ENCODE data around the gene ZNF468.
"Not testable (repeated sequence)": the region's sequence is repeated elsewhere in the genome, so short reads cannot be mapped to it uniquely, and the experiment has no call there.

ZNF468 gene

DNA sequence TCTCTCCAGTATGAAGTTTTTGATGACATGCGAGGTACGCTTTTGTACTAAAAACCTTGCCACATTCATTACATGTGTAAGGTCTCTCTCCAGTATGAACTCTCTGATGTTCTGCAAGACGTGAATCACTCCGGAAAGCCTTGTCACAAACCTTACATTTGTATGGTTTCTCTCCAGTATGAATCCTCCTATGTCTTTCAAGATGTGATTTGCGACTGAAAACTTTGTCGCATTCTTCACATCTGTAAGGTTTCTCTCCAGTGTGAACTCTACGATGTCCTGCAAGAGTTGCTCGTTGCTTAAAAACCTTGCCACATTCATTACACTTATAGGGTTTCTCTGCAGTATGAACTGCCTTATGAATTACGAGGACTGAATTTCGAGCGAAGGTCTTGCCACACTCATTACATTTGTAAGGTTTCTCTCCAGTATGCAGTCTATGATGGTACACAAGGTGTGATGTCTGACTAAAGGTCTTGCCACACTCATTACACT lies 23.5 kb upstream of the ZNF468 start:
- H3K27ac ChIP-seq (ENCODE audit: low read depth, low read length) = no peak overlapping the region
- H3K27me3 ChIP-seq (ENCODE audit: control insufficient read depth, insufficient read depth, low read length) = no peaks in the 10 kb centered on the region
- no peak overlapping the region for H3K9ac ChIP-seq (ENCODE audit: low read depth, low read length)
- H3K4me1 ChIP-seq (ENCODE audit: control insufficient read depth, insufficient read depth, low read length) = no peaks in the 10 kb centered on the region
- H3K36me3 ChIP-seq (ENCODE audit: control insufficient read depth, insufficient read depth, low read length) = peaks cover 75% of the 10 kb centered on the region
- H3K9me3 ChIP-seq (ENCODE audit: control insufficient read depth, insufficient read depth, low read length) = no peaks in the 10 kb centered on the region
- no peak overlapping the region for H3K4me3 ChIP-seq (ENCODE audit: low read depth, low read length)

DNA sequence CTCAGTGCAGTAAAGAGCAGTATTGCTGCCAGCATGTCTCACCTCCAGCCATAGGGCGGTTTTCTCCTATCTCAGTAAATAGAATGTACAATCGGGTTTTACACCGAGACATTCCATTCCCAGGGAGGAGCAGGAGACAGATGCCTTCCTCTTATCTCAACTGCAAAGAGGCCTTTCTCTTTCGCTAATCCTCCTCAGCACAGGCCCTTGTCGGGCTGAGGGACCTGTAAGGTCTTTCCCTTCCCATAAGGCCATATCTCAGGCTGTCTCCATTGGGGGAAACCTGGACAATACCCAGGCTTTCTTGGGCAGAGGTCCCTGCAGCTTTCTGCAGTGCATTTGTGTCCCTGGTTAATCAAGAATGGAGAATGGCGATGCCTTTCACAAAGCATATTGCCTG lies 15.6 kb upstream of the ZNF468 start:
- H3K4me1 ChIP-seq (ENCODE audit: control insufficient read depth, insufficient read depth, low read length); H3K9ac ChIP-seq (ENCODE audit: low read depth, low read length); H3K36me3 ChIP-seq (ENCODE audit: control insufficient read depth, insufficient read depth, low read length); H3K27me3 ChIP-seq (ENCODE audit: control insufficient read depth, insufficient read depth, low read length); H3K27ac ChIP-seq (ENCODE audit: low read depth, low read length); H3K9me3 ChIP-seq (ENCODE audit: control insufficient read depth, insufficient read depth, low read length); H3K4me3 ChIP-seq (ENCODE audit: low read depth, low read length): not testable (repeated sequence)

DNA sequence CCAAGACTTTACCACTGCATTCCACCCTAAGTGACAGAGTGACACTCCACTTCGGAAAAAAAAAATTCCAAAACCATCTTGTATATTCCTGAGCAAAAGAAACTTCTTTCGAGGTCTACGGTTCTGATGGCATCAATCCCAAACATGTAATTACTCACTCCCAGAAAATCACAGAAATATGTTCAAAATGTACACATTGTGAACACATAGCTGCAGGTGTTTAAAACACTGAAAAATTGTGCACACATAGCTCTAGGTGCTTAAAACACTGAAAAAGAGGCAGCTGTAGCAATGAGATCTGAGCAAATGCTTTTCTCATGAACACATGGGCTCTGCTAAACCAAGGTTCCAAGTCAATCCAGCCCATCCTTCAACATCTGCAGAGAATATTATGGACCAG lies 14.0 kb upstream of the ZNF468 start:
- Histone ChIP-seq H3K4me1 (ENCODE audit: control insufficient read depth, insufficient read depth, low read length) (no peaks in the 10 kb centered on the region), H3K9ac (ENCODE audit: low read depth, low read length) (no peak overlapping the region), H3K36me3 (ENCODE audit: control insufficient read depth, insufficient read depth, low read length) (no peaks in the 10 kb centered on the region), H3K9me3 (ENCODE audit: control insufficient read depth, insufficient read depth, low read length) (no peaks in the 10 kb centered on the region), H3K27me3 (ENCODE audit: control insufficient read depth, insufficient read depth, low read length) (no peaks in the 10 kb centered on the region), H3K4me3 (ENCODE audit: low read depth, low read length) (no peak overlapping the region), H3K27ac (ENCODE audit: low read depth, low read length) (no peak overlapping the region)

DNA sequence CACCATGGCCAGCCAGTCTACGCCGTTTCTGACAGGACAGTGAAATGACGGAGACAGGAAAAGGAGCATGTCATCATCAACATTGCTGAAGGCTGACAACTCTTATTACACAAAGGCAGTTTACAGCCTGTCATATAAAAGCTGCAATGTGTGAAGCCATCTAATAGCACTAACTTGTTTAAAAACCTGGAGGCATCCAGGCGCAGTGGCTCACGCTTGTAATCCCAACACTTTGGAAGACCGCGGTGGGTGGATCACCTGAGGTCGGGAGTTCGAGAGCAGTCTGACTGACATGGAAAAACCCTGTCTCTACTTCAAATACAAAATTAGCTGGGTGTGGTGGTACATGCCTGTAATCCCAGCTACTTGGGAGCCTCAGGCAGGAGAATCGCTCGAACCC lies 10.6 kb upstream of the ZNF468 start:
- not testable (repeated sequence) for H3K9ac ChIP-seq (ENCODE audit: low read depth, low read length); H3K27ac ChIP-seq (ENCODE audit: low read depth, low read length); H3K9me3 ChIP-seq (ENCODE audit: control insufficient read depth, insufficient read depth, low read length); H3K4me3 ChIP-seq (ENCODE audit: low read depth, low read length); H3K4me1 ChIP-seq (ENCODE audit: control insufficient read depth, insufficient read depth, low read length); H3K27me3 ChIP-seq (ENCODE audit: control insufficient read depth, insufficient read depth, low read length); H3K36me3 ChIP-seq (ENCODE audit: control insufficient read depth, insufficient read depth, low read length)

DNA sequence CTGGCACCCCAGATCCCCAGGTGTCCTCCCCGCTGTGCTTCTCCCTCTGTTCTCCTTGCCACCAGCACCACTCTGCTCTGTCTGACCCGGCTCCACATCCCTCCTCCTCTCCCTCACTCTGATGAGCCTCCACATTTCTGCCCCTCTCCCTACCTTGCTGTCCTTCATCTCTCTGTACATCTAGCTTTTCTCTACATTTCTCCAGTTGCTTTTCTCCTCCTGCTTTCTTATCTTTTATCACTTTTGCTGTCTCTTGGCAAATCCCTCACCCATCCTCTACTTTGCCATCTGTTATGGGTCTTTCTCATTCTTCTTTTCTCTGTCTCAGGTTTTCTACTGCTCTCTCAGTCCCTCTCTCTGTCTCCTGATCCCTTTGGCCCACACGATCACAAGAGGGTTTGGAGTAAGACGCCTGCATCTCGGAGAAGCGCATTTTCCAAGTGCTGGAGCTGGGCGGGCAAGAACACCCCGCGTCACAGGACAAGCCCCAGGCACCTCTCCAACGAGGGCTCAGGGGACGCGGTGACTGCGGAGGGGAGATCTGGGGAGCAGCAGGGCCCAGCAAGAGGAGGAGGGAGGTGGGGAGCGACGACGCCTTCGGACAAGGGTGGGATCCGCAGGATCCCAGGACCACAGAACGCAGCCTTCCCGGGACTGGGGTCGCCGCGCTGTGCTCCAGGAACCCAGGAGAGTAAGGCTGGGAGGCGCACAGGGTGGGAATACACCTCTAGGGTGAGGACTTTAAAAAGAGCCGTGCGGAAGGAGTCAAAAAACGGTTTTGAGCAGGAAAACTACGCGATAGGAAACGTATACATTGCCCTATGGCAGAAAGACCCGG lies 660 bp downstream of the ZNF468 start:
- not testable (repeated sequence) for H3K27me3 ChIP-seq (ENCODE audit: control insufficient read depth, insufficient read depth, low read length); H3K9me3 ChIP-seq (ENCODE audit: control insufficient read depth, insufficient read depth, low read length); H3K4me1 ChIP-seq (ENCODE audit: control insufficient read depth, insufficient read depth, low read length); H3K9ac ChIP-seq (ENCODE audit: low read depth, low read length); H3K27ac ChIP-seq (ENCODE audit: low read depth, low read length)
- peak overlapping the region; percentile 98 for H3K4me3 ChIP-seq (ENCODE audit: low read depth, low read length)
- H3K36me3 ChIP-seq (ENCODE audit: control insufficient read depth, insufficient read depth, low read length) = peaks cover 19% of the 10 kb centered on the region

DNA sequence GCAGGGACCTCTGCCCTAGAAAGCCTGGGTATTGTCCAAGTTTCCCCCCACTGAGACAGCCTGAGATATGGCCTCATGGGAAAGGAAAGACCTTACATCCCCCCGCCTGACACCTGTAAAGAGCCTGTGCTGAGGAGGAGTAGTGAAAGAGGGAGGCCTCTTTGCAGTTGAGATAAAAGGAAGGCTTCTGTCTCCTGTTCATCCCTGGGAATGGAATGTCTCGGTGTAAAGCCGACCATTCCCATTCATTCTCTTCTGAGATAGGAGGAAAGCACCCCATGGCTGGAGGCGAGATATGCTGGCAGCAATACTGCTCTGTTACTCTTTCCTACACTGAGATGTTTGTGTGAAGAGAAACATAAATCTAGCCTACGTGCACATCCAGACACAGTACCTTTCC lies 10.1 kb downstream of the ZNF468 start:
- H3K27ac ChIP-seq (ENCODE audit: low read depth, low read length); H3K4me1 ChIP-seq (ENCODE audit: control insufficient read depth, insufficient read depth, low read length); H3K27me3 ChIP-seq (ENCODE audit: control insufficient read depth, insufficient read depth, low read length); H3K9ac ChIP-seq (ENCODE audit: low read depth, low read length); H3K4me3 ChIP-seq (ENCODE audit: low read depth, low read length); H3K9me3 ChIP-seq (ENCODE audit: control insufficient read depth, insufficient read depth, low read length): not testable (repeated sequence)
- H3K36me3 ChIP-seq (ENCODE audit: control insufficient read depth, insufficient read depth, low read length) = peaks cover 87% of the 10 kb centered on the region

DNA sequence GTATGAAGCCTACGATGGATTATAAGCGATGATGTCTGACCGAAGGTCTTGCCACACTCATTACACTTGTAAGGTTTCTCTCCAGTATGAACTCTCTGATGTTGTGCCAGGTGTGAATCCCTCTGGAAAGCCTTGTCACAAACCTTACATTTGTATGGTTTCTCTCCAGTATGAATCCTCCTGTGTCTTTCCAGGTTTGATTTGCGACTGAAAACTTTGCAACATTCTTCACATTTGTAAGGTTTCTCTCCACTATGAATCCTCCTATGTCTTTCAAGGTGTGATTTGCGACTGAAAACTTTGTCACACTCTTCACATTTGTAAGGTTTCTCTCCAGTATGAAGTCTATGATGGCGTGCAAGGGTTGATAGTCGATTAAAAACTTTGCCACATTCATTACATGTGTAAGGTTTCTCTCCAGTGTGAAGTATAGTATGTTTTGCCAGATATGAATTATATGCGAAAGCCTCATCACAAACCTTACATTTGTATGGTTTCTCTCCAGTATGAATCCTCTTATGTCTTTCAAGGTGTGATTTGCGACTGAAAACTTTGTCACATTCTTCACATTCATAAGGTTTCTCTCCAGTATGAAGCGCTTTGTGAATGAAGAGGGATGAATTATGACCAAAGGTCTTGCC lies 16.5 kb downstream of the ZNF468 start:
- Histone ChIP-seq H3K9me3 (ENCODE audit: control insufficient read depth, insufficient read depth, low read length) (peaks cover 39% of the 10 kb centered on the region), H3K36me3 (ENCODE audit: control insufficient read depth, insufficient read depth, low read length) (peaks cover 73% of the 10 kb centered on the region)
- not testable (repeated sequence) for H3K9ac ChIP-seq (ENCODE audit: low read depth, low read length); H3K27ac ChIP-seq (ENCODE audit: low read depth, low read length); H3K4me3 ChIP-seq (ENCODE audit: low read depth, low read length); H3K4me1 ChIP-seq (ENCODE audit: control insufficient read depth, insufficient read depth, low read length); H3K27me3 ChIP-seq (ENCODE audit: control insufficient read depth, insufficient read depth, low read length)

DNA sequence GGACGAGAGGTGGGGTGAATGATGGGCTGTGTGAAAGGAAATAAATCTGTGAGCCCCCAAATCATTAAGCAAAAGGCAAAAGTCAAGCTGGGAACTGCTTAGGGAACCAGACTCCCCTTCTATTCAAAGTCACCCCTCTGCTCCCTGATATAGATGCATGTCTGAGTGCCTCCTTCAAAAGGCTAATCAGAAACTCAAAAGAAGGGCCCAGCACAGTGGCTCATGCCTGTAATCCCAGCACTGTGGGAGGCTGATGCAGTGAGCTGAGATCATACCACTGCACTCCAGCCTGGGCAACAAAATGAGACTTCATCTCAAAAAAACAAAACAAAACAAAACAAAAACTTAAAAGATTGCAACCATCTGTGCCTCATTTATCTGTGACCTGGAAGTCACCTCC lies 23.1 kb downstream of the ZNF468 start:
- not testable (repeated sequence) for H3K27ac ChIP-seq (ENCODE audit: low read depth, low read length); H3K9ac ChIP-seq (ENCODE audit: low read depth, low read length); H3K36me3 ChIP-seq (ENCODE audit: control insufficient read depth, insufficient read depth, low read length); H3K4me3 ChIP-seq (ENCODE audit: low read depth, low read length); H3K4me1 ChIP-seq (ENCODE audit: control insufficient read depth, insufficient read depth, low read length); H3K27me3 ChIP-seq (ENCODE audit: control insufficient read depth, insufficient read depth, low read length); H3K9me3 ChIP-seq (ENCODE audit: control insufficient read depth, insufficient read depth, low read length)

DNA sequence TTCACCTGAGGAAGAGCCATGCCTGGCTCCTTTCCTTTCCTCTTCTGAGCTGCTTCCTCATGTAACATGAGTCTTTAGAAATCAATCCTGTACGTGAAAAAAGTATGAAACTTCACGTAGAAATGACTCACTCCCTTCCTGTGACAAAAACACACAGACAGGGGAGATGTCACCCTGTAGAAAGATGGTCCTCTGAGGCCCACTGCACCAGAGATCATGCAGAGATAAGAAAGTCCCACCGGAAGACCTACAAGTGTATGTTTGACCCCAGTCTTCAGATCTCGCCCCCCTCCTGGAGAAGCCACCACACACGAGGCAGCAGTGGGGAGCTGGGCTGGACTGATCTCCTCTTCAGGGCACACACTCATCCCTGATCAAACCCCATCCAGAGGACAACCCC lies 23.9 kb downstream of the ZNF468 start:
- not testable (repeated sequence) for H3K27ac ChIP-seq (ENCODE audit: low read depth, low read length); H3K9ac ChIP-seq (ENCODE audit: low read depth, low read length); H3K27me3 ChIP-seq (ENCODE audit: control insufficient read depth, insufficient read depth, low read length)

DNA sequence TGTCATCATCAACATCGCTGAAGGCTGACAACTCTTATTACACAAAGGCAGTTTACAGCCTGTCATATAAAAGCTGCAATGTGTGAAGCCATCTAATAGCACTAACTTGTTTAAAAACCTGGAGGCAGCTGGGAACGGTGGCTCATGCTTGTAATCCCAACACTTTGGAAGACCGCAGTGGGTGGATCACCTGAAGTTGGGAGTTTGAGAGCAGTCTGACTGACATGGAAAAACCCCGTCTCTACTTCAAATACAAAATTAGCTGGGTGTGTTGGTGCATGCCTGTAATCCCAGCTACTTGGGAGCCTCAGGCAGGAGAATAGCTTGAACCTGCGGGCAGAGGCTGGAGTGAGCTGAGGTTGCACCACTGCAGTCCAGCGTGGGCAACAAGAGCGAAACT lies 27.6 kb downstream of the ZNF468 start:
- not testable (repeated sequence) for H3K27ac ChIP-seq (ENCODE audit: low read depth, low read length); H3K9ac ChIP-seq (ENCODE audit: low read depth, low read length); H3K9me3 ChIP-seq (ENCODE audit: control insufficient read depth, insufficient read depth, low read length); H3K36me3 ChIP-seq (ENCODE audit: control insufficient read depth, insufficient read depth, low read length); H3K4me1 ChIP-seq (ENCODE audit: control insufficient read depth, insufficient read depth, low read length); H3K4me3 ChIP-seq (ENCODE audit: low read depth, low read length); H3K27me3 ChIP-seq (ENCODE audit: control insufficient read depth, insufficient read depth, low read length)

More for the DNA sequence above, 23.9 kb downstream of the ZNF468 start:
- H3K36me3 ChIP-seq (ENCODE audit: control insufficient read depth, insufficient read depth, low read length); H3K4me3 ChIP-seq (ENCODE audit: low read depth, low read length); H3K9me3 ChIP-seq (ENCODE audit: control insufficient read depth, insufficient read depth, low read length); H3K4me1 ChIP-seq (ENCODE audit: control insufficient read depth, insufficient read depth, low read length): not testable (repeated sequence)

DNA sequence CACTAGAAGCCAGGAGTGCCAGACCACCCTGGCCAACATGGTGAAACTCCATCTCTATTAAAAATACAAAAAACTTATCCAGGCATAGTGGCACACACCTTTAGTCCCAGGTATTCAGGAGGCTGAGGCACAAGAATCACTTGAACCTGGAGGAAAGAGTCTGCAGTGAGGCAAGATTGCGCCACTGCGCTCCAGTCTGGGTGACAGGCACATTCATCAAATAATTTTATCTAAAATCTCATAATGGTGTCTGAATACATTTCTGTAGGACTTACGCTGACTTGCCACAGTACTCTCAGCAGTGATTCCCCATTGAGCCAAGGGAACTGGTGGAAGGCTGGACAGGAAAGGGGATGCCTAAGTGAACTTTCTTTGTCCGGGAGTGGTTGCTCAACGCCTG lies 31.7 kb downstream of the ZNF468 start:
- H3K27ac ChIP-seq (ENCODE audit: low read depth, low read length) = no peak overlapping the region
- no peaks in the 10 kb centered on the region for H3K4me1 ChIP-seq (ENCODE audit: control insufficient read depth, insufficient read depth, low read length)
- no peak overlapping the region for H3K9ac ChIP-seq (ENCODE audit: low read depth, low read length)
- no peaks in the 10 kb centered on the region for H3K27me3 ChIP-seq (ENCODE audit: control insufficient read depth, insufficient read depth, low read length)
- no peak overlapping the region for H3K4me3 ChIP-seq (ENCODE audit: low read depth, low read length)
- H3K36me3 ChIP-seq (ENCODE audit: control insufficient read depth, insufficient read depth, low read length) = no peaks in the 10 kb centered on the region
- no peaks in the 10 kb centered on the region for H3K9me3 ChIP-seq (ENCODE audit: control insufficient read depth, insufficient read depth, low read length)

All from HUES48 (cell line).